Bronchial epithelial cell (primary cell): ENCODE results near the gene TMCC3. TPM values are rescaled to one million over a fixed set of nuclear protein-coding genes. Genes with fewer than 3 reads are reported as not detected.
"Not testable (repeated sequence)": the region's sequence is repeated elsewhere in the genome, so short reads cannot be mapped to it uniquely, and the experiment has no call there.

Experiments used
- DNase-seq: peaks from one replicate; pipeline ENCODE4 v3.0.0-alpha.2; 2010; ENCODE audit warnings: low read depth
- FAIRE-seq: peaks from 2 replicates; lab custom pipeline; 2011; peaks lifted over from hg19 to GRCh38; lab: Jason Lieb, UNC
- H3K27me3 ChIP-seq: 2 replicates; pipeline ENCODE4 v1.5.1; 2011; ENCODE audit warnings: low read length; ENCODE audit not compliant: control insufficient read depth, insufficient read depth
- H3K36me3 ChIP-seq: 2 replicates; pipeline ENCODE4 v1.5.1; 2011; ENCODE audit warnings: low read length; ENCODE audit not compliant: control insufficient read depth, insufficient read depth
- H3K4me3 ChIP-seq: 2 replicates; pipeline ENCODE4 v1.5.1; 2011; ENCODE audit warnings: mild to moderate bottlenecking, low read depth, low read length, control low read depth
- CTCF ChIP-seq: IDR thresholded peaks from 2 replicates; pipeline ENCODE4 v1.5.1; 2011; ENCODE audit warnings: mild to moderate bottlenecking, moderate library complexity, low read length, control low read depth, inconsistent platforms; ENCODE audit not compliant: insufficient read depth, severe bottlenecking
- total RNA-seq: library from RNA; depleted of rRNA; stranded (reverse); fragments of >200 nt; gene quantifications from 2 replicates; pipeline ENCODE4 v1.2.1, GENCODE V29; 2014

TMCC3 gene
- total RNA-seq, 1 donor from 2014 or later = 5.8 TPM

DNA sequence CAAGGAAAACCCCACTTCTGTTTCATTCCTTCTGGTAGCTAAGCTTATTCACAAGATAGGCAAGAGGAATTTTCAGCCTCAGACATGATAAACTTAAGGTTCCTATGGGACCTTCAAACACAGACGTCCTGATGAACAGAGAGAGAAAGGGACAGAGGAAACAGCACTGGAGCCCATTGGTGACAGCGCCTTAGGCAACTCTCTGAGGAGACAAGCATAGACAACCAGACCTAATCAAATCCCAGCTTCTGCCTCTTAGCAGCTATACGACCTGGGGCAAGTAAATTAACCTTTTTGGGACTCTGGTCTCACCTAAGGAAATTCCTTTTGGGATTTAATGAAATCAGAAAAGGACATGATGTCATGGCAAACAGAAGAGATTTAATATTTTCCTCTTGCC, 33.3 kb downstream of the TMCC3 start:
- DNase-seq (no peak), FAIRE-seq (no peak)
- H3K36me3 ChIP-seq = no peaks in the 10 kb centered on the region
- no peak overlapping the region for H3K4me3 ChIP-seq
- TF ChIP-seq CTCF = no peak
- H3K27me3 ChIP-seq = no peaks in the 10 kb centered on the region

GRCh38 chr12:94616203-94616729, 34.1 kb downstream of the TMCC3 start:
- FAIRE-seq = no peak
- no peak overlapping the region for H3K4me3 ChIP-seq
- H3K27me3 ChIP-seq = no peaks in the 10 kb centered on the region
- DNase-seq = peak; percentile 75
- no peaks in the 10 kb centered on the region for H3K36me3 ChIP-seq
- no peak for TF ChIP-seq CTCF

GRCh38 chr12:94615260-94616181, 34.8 kb downstream of the TMCC3 start:
- Histone ChIP-seq H3K4me3 (peak overlapping the region; percentile 9), H3K36me3 (no peaks in the 10 kb centered on the region), H3K27me3 (no peaks in the 10 kb centered on the region)
- DNase-seq = peak; percentile 93
- TF ChIP-seq CTCF = no peak
- peak; percentile 64 for FAIRE-seq

DNA sequence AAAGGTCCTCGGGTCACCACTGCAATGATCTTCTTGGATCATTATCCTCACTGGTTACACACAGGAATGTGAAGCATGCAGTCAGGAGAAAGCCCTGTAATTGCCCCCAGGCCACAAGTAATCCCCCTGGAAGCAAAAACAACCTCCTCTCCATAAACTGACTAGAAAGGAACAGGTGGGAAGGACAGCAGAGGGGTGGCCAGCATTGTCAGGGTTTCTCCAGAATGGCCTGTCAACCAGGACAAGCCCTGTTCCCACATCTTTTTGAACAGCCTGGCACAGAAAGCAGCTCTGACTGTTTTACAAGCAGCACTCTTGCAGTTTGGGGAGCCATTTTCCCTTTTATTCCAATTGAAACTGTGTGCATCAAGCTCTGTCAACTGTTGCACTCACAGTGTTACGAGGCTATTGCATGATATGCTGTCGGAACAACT, 36.1 kb downstream of the TMCC3 start:
- Histone ChIP-seq H3K27me3 (no peaks in the 10 kb centered on the region), H3K4me3 (no peak overlapping the region), H3K36me3 (no peaks in the 10 kb centered on the region)
- no peak for TF ChIP-seq CTCF
- FAIRE-seq (no peak), DNase-seq (no peak)

DNA sequence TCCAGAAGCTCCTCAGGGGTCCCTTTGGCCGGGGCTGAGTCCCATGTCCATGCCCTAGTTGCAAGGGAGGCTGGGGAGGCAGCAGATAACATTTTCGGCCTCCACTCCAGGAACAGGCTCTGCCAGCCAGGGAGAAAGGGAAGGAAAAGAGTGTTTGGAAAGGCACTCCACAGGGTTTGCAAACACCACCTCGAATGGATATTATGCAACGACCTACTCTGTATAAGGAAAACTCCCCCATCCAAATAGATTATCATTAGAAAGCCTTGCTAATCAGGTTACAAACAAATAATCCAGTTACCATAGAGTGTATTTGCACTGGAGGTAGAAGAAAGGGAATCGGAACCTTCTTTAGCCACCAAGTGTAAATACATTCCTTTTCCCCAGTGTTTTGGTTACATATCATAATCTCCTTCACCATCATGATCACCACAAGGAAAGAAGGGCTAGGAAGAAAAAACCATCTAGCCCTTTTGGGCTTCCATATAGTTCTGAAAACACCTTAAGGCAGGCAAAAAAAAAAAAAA, 40.4 kb downstream of the TMCC3 start:
- FAIRE-seq (no peak), DNase-seq (no peak)
- no peaks in the 10 kb centered on the region for H3K36me3 ChIP-seq
- no peaks in the 10 kb centered on the region for H3K27me3 ChIP-seq
- H3K4me3 ChIP-seq = no peak overlapping the region
- TF ChIP-seq CTCF = no peak

GRCh38 chr12:94606810-94607209, 43.5 kb downstream of the TMCC3 start:
- not testable (repeated sequence) for FAIRE-seq, H3K36me3 ChIP-seq, H3K27me3 ChIP-seq, H3K4me3 ChIP-seq, DNase-seq
